SK-N-SH (cell line): ENCODE results near the gene REPS2.

Experiments
- CTCF ChIP-seq: fragments of 200-600 bp; sonication (generic); IDR thresholded peaks from 2 replicates; pipeline ENCODE4 v1.6.1; 2017; ENCODE audit warnings: antibody characterized with exemption, mild to moderate bottlenecking, moderate library complexity
- ELF1 ChIP-seq: IDR thresholded peaks from 2 replicates; pipeline ENCODE4 v1.4.0; 2012
- EP300 ChIP-seq, 2 experiments: IDR thresholded peaks; 2 replicates each; pipeline versions ENCODE4 v1.4.0 to v1.6.1; 2012; ENCODE audit warnings: borderline replicate concordance in 1 of 2, low read depth in 1 of 2, low read length in 1 of 2
- EZH2phosphoT487 ChIP-seq: fragments of 200-600 bp; sonication (generic); IDR thresholded peaks from 2 replicates; pipeline ENCODE4 v1.6.1; 2017; ENCODE audit warnings: low read depth, mixed run types, mild to moderate bottlenecking, antibody characterized with exemption, moderate library complexity, borderline replicate concordance
- GABPA ChIP-seq: IDR thresholded peaks from 2 replicates; pipeline ENCODE4 v1.4.0; 2012; ENCODE audit warnings: low read depth, mild to moderate bottlenecking
- GATA2 ChIP-seq: sonication (generic); formaldehyde crosslinking; IDR thresholded peaks from 2 replicates; pipeline ENCODE4 v1.5.0; 2020; ENCODE audit warnings: mild to moderate bottlenecking, missing genetic modification reagents
- NFIC ChIP-seq: IDR thresholded peaks from 2 replicates; pipeline ENCODE4 v1.4.0; 2012; ENCODE audit warnings: borderline replicate concordance
- POLR2AphosphoS5 ChIP-seq: IDR thresholded peaks from 2 replicates; pipeline ENCODE4 v1.6.1; 2012; ENCODE audit warnings: low read depth, low read length
- RAD21 ChIP-seq: IDR thresholded peaks from 2 replicates; pipeline ENCODE4 v1.6.1; 2012; ENCODE audit warnings: mild to moderate bottlenecking, low read length
- SMC3 ChIP-seq: IDR thresholded peaks from 2 replicates; pipeline ENCODE4 v1.6.1; 2012; ENCODE audit warnings: low read depth, low read length, improper control_type of control experiment
- TAF1 ChIP-seq: IDR thresholded peaks from 2 replicates; pipeline ENCODE4 v1.6.1; 2012; ENCODE audit warnings: low read depth, mild to moderate bottlenecking, low read length, moderate library complexity, borderline replicate concordance
- TEAD4 ChIP-seq: IDR thresholded peaks from 2 replicates; pipeline ENCODE4 v1.4.0; 2012; ENCODE audit warnings: mild to moderate bottlenecking, borderline replicate concordance; ENCODE audit not compliant: insufficient read depth
- USF2 ChIP-seq: fragments of 150-350 bp; IDR thresholded peaks from 2 replicates; pipeline ENCODE4 v1.6.1; 2017; ENCODE audit warnings: antibody characterized with exemption, low read length, low read depth, borderline replicate concordance

- TF ChIP-seq CTCF (no peak), ELF1 (no peak), GABPA (no peak), TAF1 (no peak), RAD21 (no peak), USF2 (no peak), SMC3 (no peak), TEAD4 (no peak), POLR2AphosphoS5 (no peak), EP300 (IDR thresholded peaks at IDR 0.05; ENCODE audit: borderline replicate concordance in 1 of 2, low read depth in 1 of 2, low read length in 1 of 2) (no peak), EZH2phosphoT487 (no peak), NFIC (no peak), GATA2 (no peak)
These were observed 245.6 kb downstream of the REPS2 start for GRCh38 chrX:17192106-17192505.
